Adrenal gland (tissue), 12 donors: Measurements from ENCODE around the gene PRRC2A. TPM values are rescaled to one million over a fixed set of nuclear protein-coding genes. Genes with fewer than 3 reads are reported as not detected.

Experiments used
- DNase-seq, 7 donors: peaks; one replicate each; pipeline ENCODE4 v3.0.0-alpha.2; 2019 to 2020
- H3K27ac ChIP-seq, 5 donors: fragments of 200-600 bp; sonication (generic) in 4 of 5; 1 replicate in 3 of 5; 2 replicates in 2 of 5; pipeline versions ENCODE4 v1.5.1 to v1.8.0; 2016 to 2020; ENCODE audit warnings: mild to moderate bottlenecking in 1 of 5
- H3K27me3 ChIP-seq: fragments of 200-600 bp; 2 replicates; pipeline ENCODE4 v1.8.0; 2021
- H3K36me3 ChIP-seq, 2 donors: fragments of 200-600 bp; replicated peaks in 1 of 2; 1 replicate in 1 of 2; 2 replicates in 1 of 2; pipeline versions ENCODE4 v1.5.1 to v1.8.0; 2018 to 2022
- H3K4me1 ChIP-seq, 2 donors: fragments of 200-600 bp; replicated peaks in 1 of 2; 1 replicate in 1 of 2; 2 replicates in 1 of 2; pipeline versions ENCODE4 v1.5.1 to v1.8.0; 2018 to 2021
- H3K4me3 ChIP-seq, 4 donors: fragments of 200-600 bp; sonication (generic) in 3 of 4; one replicate each; pipeline ENCODE4 v1.5.1; 2016 to 2018
- H3K9me3 ChIP-seq, 3 donors: fragments of 200-600 bp; sonication (generic) in 1 of 3; replicated peaks in 1 of 3; 1 replicate in 2 of 3; 2 replicates in 1 of 3; pipeline versions ENCODE4 v1.5.1 to v1.8.0; 2016 to 2021
- CTCF ChIP-seq, 6 experiments: fragments of 450-650 bp in 4 of 6; fragments of 200-600 bp in 2 of 6; sonication (generic) in 1 of 6; IDR thresholded peaks; 1 replicate in 5 of 6; 2 replicates in 1 of 6; pipeline versions ENCODE4 v1.5.1 to v1.8.0; 2016 to 2021; ENCODE audit warnings: antibody characterized with exemption in 6 of 6, mild to moderate bottlenecking in 2 of 6, moderate library complexity in 1 of 6
- POLR2A ChIP-seq, 2 donors: fragments of 450-650 bp; IDR thresholded peaks; one replicate each; pipeline ENCODE4 v1.6.1; 2017; ENCODE audit warnings: antibody characterized with exemption in 2 of 2, mild to moderate bottlenecking in 2 of 2, moderate library complexity in 1 of 2
- WGBS, 4 donors: extraction: QIAGEN DNeasy Blood & Tissue Kit in 2 of 4; methylation state at CpG; one replicate each; pipeline versions ENCODE4 v1.1.5 to v1.1.7; 2013 to 2017; 5-methylcytosine and 5-hydroxymethylcytosine counted together
- intact Hi-C, 2 donors: fragments of 100-400 bp; cut with DNase I; formaldehyde crosslinking; loops; one replicate each; pipeline versions ENCODE4 v1.14.1 to v1.15.0; 2022 to 2023
- polyA plus RNA-seq, 3 donors: library from polyadenylated mRNA; stranded (reverse); fragments of 200-250 nt in 2 of 3; fragments of 350-450 nt in 1 of 3; fragmentation: Illumina TruSeq in 1 of 3; extraction: RNeasy Lipid Tissue Mini Kit (QIAGEN cat#74804) in 1 of 3; gene quantifications; one replicate each; pipeline ENCODE4 v1.2.3, GENCODE V29; 2013 to 2014
- total RNA-seq, 9 donors: library from RNA; depleted of rRNA in 4 of 9; stranded (reverse); fragments of >200 nt in 4 of 9; fragments of 120-200 nt in 1 of 9; fragmentation: NEBNext Ultra II Directional in 1 of 9; extraction: Animal tissue kit (Norgen Biotek cat#: 25700) in 1 of 9; gene quantifications; one replicate each; pipeline versions ENCODE4 v1.1.0 to v1.2.4, GENCODE V29; 2013 to 2023
- donor health status: healthy with polysubstance abuse.
- donor health status: Bipolar disorder and iron deficiency.
- donor health status: DM: yes; HTN: yes; CAD: no.
- donor health status: DM: no; HTN: no; CAD: no.
- donor health status: DM: no; HTN: no; CAD: no.
- donor health status: DM: yes; HTN: yes; CAD: no.

PRRC2A gene
- total and polyA plus RNA-seq, 12 donors = 31.9 to 419 (median 121) TPM

GRCh38 chr6:31659649-31660380, 39.3 kb downstream of the PRRC2A start:
- H3K4me3 ChIP-seq = peak overlapping the region in 3 of 4 donors; percentile 50 to 80 (median 54)
- no peaks in the 10 kb centered on the region for H3K9me3 ChIP-seq
- H3K36me3 ChIP-seq = peaks cover 0 to 24% of the 10 kb centered on the region in 2 donors
- 4 to 27% (median 15%) methylated on average over 4 to 13 of the region's 13 CpGs for WGBS, 4 donors
- DNase-seq = peak in 3 of 7 donors; percentile 39 to 60 (median 60)
- H3K27ac ChIP-seq = peak overlapping the region; percentile 73 to 97 (median 86)
- no peaks in the 10 kb centered on the region for H3K27me3 ChIP-seq
- peak in 1 of 2 donors; percentile 19 for TF ChIP-seq POLR2A (IDR thresholded peaks at IDR 0.05)
- TF ChIP-seq CTCF (IDR thresholded peaks at IDR 0.05) = no peak
- intact Hi-C loops = no loop called here
- peaks cover 20 to 45% of the 10 kb centered on the region in 2 donors for H3K4me1 ChIP-seq

GRCh38 chr6:31660381-31661261, 40.1 kb downstream of the PRRC2A start, which contains the start of gene C6orf47:
C6orf47 (minus strand) TSS chr6:31660778; CDS start chr6:31659947, 831 bp downstream.
- Histone ChIP-seq H3K36me3 (peaks cover 0 to 24% of the 10 kb centered on the region in 2 donors), H3K4me1 (peaks cover 20 to 45% of the 10 kb centered on the region in 2 donors), H3K9me3 (no peaks in the 10 kb centered on the region), H3K4me3 (peak within 1 kb of the TSS in 3 of 4 donors; percentile 50 to 80 (median 54)), H3K27ac (peak within 1 kb of the TSS; percentile 73 to 97 (median 86)), H3K27me3 (no peaks in the 10 kb centered on the region)
- 0% methylated on average over 24 to 52 of the region's 52 CpGs for WGBS, 4 donors
- TF ChIP-seq POLR2A (IDR thresholded peaks at IDR 0.05) (peak; percentile 87 to 88), CTCF (IDR thresholded peaks at IDR 0.05) (no peak)
- intact Hi-C loops = no loop called here
- DNase-seq = peak; percentile 85 to 94 (median 88)

GRCh38 chr6:31661262-31662123, 41.0 kb downstream of the PRRC2A start:
- DNase-seq = no peak
- TF ChIP-seq CTCF (IDR thresholded peaks at IDR 0.05) = no peak
- no peak for TF ChIP-seq POLR2A (IDR thresholded peaks at IDR 0.05)
- H3K4me1 ChIP-seq = peaks cover 20 to 47% of the 10 kb centered on the region in 2 donors
- H3K4me3 ChIP-seq = peak overlapping the region in 1 of 4 donors; percentile 80
- intact Hi-C loops = no loop called here
- 64 to 71% (median 68%) methylated on average over 12 of the region's 12 CpGs for WGBS, 4 donors
- H3K27me3 ChIP-seq = no peaks in the 10 kb centered on the region
- no peaks in the 10 kb centered on the region for H3K9me3 ChIP-seq
- H3K27ac ChIP-seq = peak overlapping the region; percentile 73 to 97 (median 86)
- H3K36me3 ChIP-seq = peaks cover 0 to 20% of the 10 kb centered on the region in 2 donors
